Epithelial cell of esophagus (primary cell): ENCODE results near the gene GRAMD2A.

Experiments used
- DNase-seq: peaks from one replicate; pipeline ENCODE4 v3.0.0; 2010; ENCODE audit warnings: low read depth
- H3K4me3 ChIP-seq: 2 replicates; pipeline ENCODE4 v1.5.1; 2011; ENCODE audit warnings: mild to moderate bottlenecking, low read length, control low read depth
- CTCF ChIP-seq: IDR thresholded peaks from 2 replicates; pipeline ENCODE4 v1.5.1; 2011; ENCODE audit warnings: low read depth, mild to moderate bottlenecking, low read length, control low read depth, inconsistent platforms; ENCODE audit not compliant: insufficient read depth; ENCODE audit errors: missing control alignments

Gene GRAMD2A

GRCh38 chr15:72168808-72169190, 28.8 kb downstream of the GRAMD2A start:
- H3K4me3 ChIP-seq = no peak overlapping the region

GRCh38 chr15:72168131-72168807, 29.3 kb downstream of the GRAMD2A start:
- TF ChIP-seq CTCF = no peak
- peak; percentile 85 for DNase-seq
- no peak overlapping the region for H3K4me3 ChIP-seq

More at GRCh38 chr15:72168808-72169190, 28.8 kb downstream of the GRAMD2A start:
- no peak for TF ChIP-seq CTCF
- no peak for DNase-seq

GRCh38 chr15:72167445-72167844, 30.1 kb downstream of the GRAMD2A start:
- no peak overlapping the region for H3K4me3 ChIP-seq
- no peak for TF ChIP-seq CTCF

GRCh38 chr15:72166716-72167417, 30.7 kb downstream of the GRAMD2A start:
- no peak for DNase-seq
- H3K4me3 ChIP-seq = no peak overlapping the region
- no peak for TF ChIP-seq CTCF

More at GRCh38 chr15:72167445-72167844, 30.1 kb downstream of the GRAMD2A start:
- no peak for DNase-seq

- no peak for DNase-seq
Observed at GRCh38 chr15:72163719-72164118, 33.9 kb downstream of the GRAMD2A start.

GRCh38 chr15:72162569-72162968, 35.0 kb downstream of the GRAMD2A start:
- no peak overlapping the region for H3K4me3 ChIP-seq
- TF ChIP-seq CTCF = no peak
- DNase-seq = no peak

More at GRCh38 chr15:72163719-72164118, 33.9 kb downstream of the GRAMD2A start:
- TF ChIP-seq CTCF = no peak
- no peak overlapping the region for H3K4me3 ChIP-seq
